GM21390 (cell line): ENCODE data around the gene MGLL.

Experiments
- ATAC-seq: cut with Tn5 transposase; IDR thresholded peaks from one replicate; pipeline ENCODE4 v1.9.1; 2021; ENCODE audit not compliant: unreplicated experiment

The MGLL gene

GRCh38 chr3:127729556-127730056 is 92.7 kb downstream of the MGLL start:
- no peak for ATAC-seq

GRCh38 chr3:127728417-127729015 is 93.8 kb downstream of the MGLL start:
- no peak for ATAC-seq

- ATAC-seq, result no peak
These were observed 95.4 kb downstream of the MGLL start for GRCh38 chr3:127726894-127727293.

- ATAC-seq, result no peak
These were observed 99.2 kb downstream of the MGLL start for GRCh38 chr3:127723011-127723567.

- ATAC-seq, result no peak
These were observed 100.1 kb downstream of the MGLL start for GRCh38 chr3:127722091-127722784.

- no peak for ATAC-seq
These were observed 101.1 kb downstream of the MGLL start for GRCh38 chr3:127720985-127721935.

- ATAC-seq, result no peak
These were observed 102.0 kb downstream of the MGLL start for GRCh38 chr3:127720161-127720823.

GRCh38 chr3:127719369-127719768 is 102.9 kb downstream of the MGLL start:
- no peak for ATAC-seq

GRCh38 chr3:127718916-127719290 is 103.4 kb downstream of the MGLL start:
- no peak for ATAC-seq

GRCh38 chr3:127718245-127718915 is 103.9 kb downstream of the MGLL start:
- no peak for ATAC-seq

GRCh38 chr3:127717357-127718244 is 104.7 kb downstream of the MGLL start:
- no peak for ATAC-seq

GRCh38 chr3:127716384-127716783 is 105.9 kb downstream of the MGLL start:
- no peak for ATAC-seq

GRCh38 chr3:127715532-127715931 is 106.8 kb downstream of the MGLL start:
- ATAC-seq, result no peak

- no peak for ATAC-seq
These were observed 107.4 kb downstream of the MGLL start for GRCh38 chr3:127714866-127715265.

- no peak for ATAC-seq
These were observed 108.2 kb downstream of the MGLL start for GRCh38 chr3:127714125-127714571.

GRCh38 chr3:127712881-127713771 is 109.2 kb downstream of the MGLL start:
- ATAC-seq, result no peak

GRCh38 chr3:127712461-127712860 is 109.9 kb downstream of the MGLL start:
- no peak for ATAC-seq

GRCh38 chr3:127711896-127712295 is 110.4 kb downstream of the MGLL start:
- ATAC-seq, result no peak
